IPS-15b (cell line): ENCODE data around the gene KPRP.

Experiments
- H3K27me3 ChIP-seq: one replicate; pipeline ENCODE4 v1.6.1; 2013; ENCODE audit warnings: low read length; ENCODE audit not compliant: control insufficient read depth, insufficient read depth
- H3K36me3 ChIP-seq: one replicate; pipeline ENCODE4 v1.6.1; 2013; ENCODE audit warnings: low read length; ENCODE audit not compliant: control insufficient read depth, insufficient read depth
- H3K4me1 ChIP-seq: one replicate; pipeline ENCODE4 v1.6.1; 2013; ENCODE audit warnings: mild to moderate bottlenecking, low read length; ENCODE audit not compliant: control insufficient read depth, insufficient read depth
- H3K4me3 ChIP-seq: one replicate; pipeline ENCODE4 v1.5.1; 2013; ENCODE audit warnings: low read depth, low read length
- H3K9ac ChIP-seq: one replicate; pipeline ENCODE4 v1.6.1; 2013; ENCODE audit warnings: low read depth, mild to moderate bottlenecking, low read length
- H3K9me3 ChIP-seq: one replicate; pipeline ENCODE4 v1.6.1; 2013; ENCODE audit warnings: mild to moderate bottlenecking, low read length; ENCODE audit not compliant: control insufficient read depth, insufficient read depth

The KPRP gene

GRCh38 chr1:152777510-152778137 is 19.8 kb downstream of the KPRP start:
- H3K4me1 ChIP-seq = no peaks in the 10 kb centered on the region
- no peaks in the 10 kb centered on the region for H3K36me3 ChIP-seq
- peaks cover 14% of the 10 kb centered on the region for H3K9me3 ChIP-seq
- H3K9ac ChIP-seq = no peak overlapping the region
- no peaks in the 10 kb centered on the region for H3K27me3 ChIP-seq
- no peak overlapping the region for H3K4me3 ChIP-seq

- Histone ChIP-seq H3K9me3 (peaks cover 8% of the 10 kb centered on the region), H3K36me3 (no peaks in the 10 kb centered on the region), H3K27me3 (no peaks in the 10 kb centered on the region), H3K9ac (no peak overlapping the region), H3K4me1 (no peaks in the 10 kb centered on the region), H3K4me3 (no peak overlapping the region)
Observed at GRCh38 chr1:152783095-152783494, 25.3 kb downstream of the KPRP start.

GRCh38 chr1:152786077-152786476 is 28.3 kb downstream of the KPRP start, which contains the start of gene LCE1E:
Gene LCE1E (plus strand): TSS chr1:152786257. CDS start chr1:152787300, 1,043 bp downstream.
- Histone ChIP-seq H3K9me3 (peaks cover 4% of the 10 kb centered on the region), H3K9ac (no peak within 1 kb of the TSS), H3K27me3 (no peaks in the 10 kb centered on the region), H3K4me3 (no peak within 1 kb of the TSS), H3K36me3 (no peaks in the 10 kb centered on the region), H3K4me1 (no peaks in the 10 kb centered on the region)

- no peaks in the 10 kb centered on the region for H3K27me3 ChIP-seq
- no peaks in the 10 kb centered on the region for H3K9me3 ChIP-seq
- H3K4me1 ChIP-seq = no peaks in the 10 kb centered on the region
- H3K9ac ChIP-seq = no peak overlapping the region
- H3K4me3 ChIP-seq = no peak overlapping the region
- no peaks in the 10 kb centered on the region for H3K36me3 ChIP-seq
Observed at GRCh38 chr1:152795686-152796085, 37.9 kb downstream of the KPRP start.

- no peak within 1 kb of the TSS for H3K4me3 ChIP-seq
- no peaks in the 10 kb centered on the region for H3K9me3 ChIP-seq
- H3K4me1 ChIP-seq = no peaks in the 10 kb centered on the region
- no peak within 1 kb of the TSS for H3K9ac ChIP-seq
- no peaks in the 10 kb centered on the region for H3K27me3 ChIP-seq
- no peaks in the 10 kb centered on the region for H3K36me3 ChIP-seq
Observed at GRCh38 chr1:152796421-152796820, 38.6 kb downstream of the KPRP start, which contains the start of gene LCE1D. Gene LCE1D (plus strand): TSS chr1:152796721. CDS start chr1:152797795, 1,074 bp downstream.

GRCh38 chr1:152801333-152801732 is 43.5 kb downstream of the KPRP start:
- H3K9me3 ChIP-seq = peaks cover 6% of the 10 kb centered on the region

GRCh38 chr1:152806576-152806975 is 48.8 kb downstream of the KPRP start, which contains the start of gene LCE1C:
Gene LCE1C (minus strand): TSS chr1:152806651. CDS start chr1:152805478, 1,173 bp downstream.
- peaks cover 21% of the 10 kb centered on the region for H3K9me3 ChIP-seq
- no peak within 1 kb of the TSS for H3K4me3 ChIP-seq
- H3K27me3 ChIP-seq = no peaks in the 10 kb centered on the region
- no peaks in the 10 kb centered on the region for H3K4me1 ChIP-seq
- H3K36me3 ChIP-seq = no peaks in the 10 kb centered on the region
- H3K9ac ChIP-seq = no peak within 1 kb of the TSS

More at GRCh38 chr1:152801333-152801732, 43.5 kb downstream of the KPRP start:
- no peak overlapping the region for H3K4me3 ChIP-seq
- H3K27me3 ChIP-seq = no peaks in the 10 kb centered on the region
- no peak overlapping the region for H3K9ac ChIP-seq
- H3K36me3 ChIP-seq = no peaks in the 10 kb centered on the region
- no peaks in the 10 kb centered on the region for H3K4me1 ChIP-seq

DNA sequence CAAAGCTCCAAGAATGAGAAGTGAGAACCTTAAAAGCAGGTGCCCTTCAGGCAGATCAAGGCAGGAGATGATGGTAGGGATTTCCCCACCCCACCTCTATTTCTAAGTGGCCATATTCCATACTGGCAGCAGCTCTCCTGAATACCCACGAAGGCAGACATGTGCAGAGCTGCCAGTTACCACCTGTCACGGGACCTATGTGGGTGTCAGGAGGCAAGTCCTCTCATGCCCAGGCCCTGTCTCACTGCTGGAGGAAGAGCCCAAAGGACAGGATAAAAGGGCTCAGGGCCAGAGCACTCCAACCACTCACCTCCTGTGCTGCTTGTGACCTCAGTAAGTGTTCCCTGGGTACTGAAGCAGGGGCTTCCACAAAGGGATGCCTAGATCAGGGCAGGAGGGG is 53.2 kb downstream of the KPRP start:
- Histone ChIP-seq H3K4me1 (no peaks in the 10 kb centered on the region), H3K9me3 (peaks cover 21% of the 10 kb centered on the region), H3K36me3 (no peaks in the 10 kb centered on the region), H3K27me3 (no peaks in the 10 kb centered on the region), H3K9ac (no peak overlapping the region), H3K4me3 (no peak overlapping the region)
